ENCODE results near the gene AMMECR1L. TPM values are rescaled to one million over a fixed set of nuclear protein-coding genes. Genes with fewer than 3 reads are reported as not detected.

AMMECR1L gene
- total and polyA plus RNA-seq, 10 of the 15 experiments (the other 5 are each of a cell fraction or from before 2014, with no cell fraction given) = 2.7 to 12.1 (median 8.0) TPM

DNA sequence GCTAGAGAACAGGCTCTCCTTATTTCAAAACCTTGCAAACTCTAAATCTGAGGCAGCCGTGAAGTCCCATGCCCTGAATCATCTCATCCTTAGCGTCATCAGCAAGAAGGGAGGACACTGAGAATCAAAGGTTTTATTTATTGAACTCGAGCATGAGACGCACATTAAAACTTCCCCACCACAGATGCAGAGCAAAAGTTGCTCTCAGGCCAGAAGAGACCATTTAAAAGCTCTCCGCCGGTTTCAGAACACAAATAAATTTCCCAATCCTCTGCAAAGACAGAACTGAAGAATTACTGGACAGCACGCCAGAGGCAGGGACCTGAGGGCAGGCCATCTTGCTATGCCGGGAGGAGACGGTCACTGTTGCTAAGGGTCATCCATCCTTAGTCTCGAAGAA is 1.3 kb downstream of the AMMECR1L start:
- in situ Hi-C loops (cut with MboI) = no loop called here
- CTCF ChIA-PET = interaction anchor here (0.5 to 1.5 kb wide), 7 partner anchors 12 to 168 kb away, joined by 3 to 4 read pairs (median 4); partner anchors contain the start of gene SAP130
- RAD21 ChIA-PET (ENCODE audit: unreplicated experiment) = interaction anchor here (0.8 to 1.8 kb wide), 4 partner anchors 135 to 293 kb away, joined by 3 to 5 read pairs (median 3); partner anchors contain the start of genes SFT2D3 and UGGT1
- WGBS (ENCODE audit: insufficient coverage, insufficient replicate concordance, low lambda C conversion rate, missing lambda C conversion rate) = 48% methylated on average over 10 of the region's 10 CpGs
- H4K20me1 ChIP-seq (ENCODE audit: control insufficient read depth, insufficient read depth) = no peaks in the 10 kb centered on the region
- H3K4me2 ChIP-seq (ENCODE audit: control insufficient read depth, insufficient read depth) = peak overlapping the region; percentile 95
- H3K9me3 ChIP-seq (replicated peaks; ENCODE audit: control insufficient read depth, insufficient read depth, low read length) = no peaks in the 10 kb centered on the region
- SMC1A ChIA-PET (ENCODE audit: uncharacterized antibody, unreplicated experiment) = interaction anchor here (0.8 to 1.3 kb wide), 5 partner anchors 27 to 293 kb away, joined by 3 to 4 read pairs (median 3); no protein-coding TSS in a partner anchor
- BruUV-seq (replicated peaks) = no TSS peak
- TF ChIP-seq, protein P1, sequence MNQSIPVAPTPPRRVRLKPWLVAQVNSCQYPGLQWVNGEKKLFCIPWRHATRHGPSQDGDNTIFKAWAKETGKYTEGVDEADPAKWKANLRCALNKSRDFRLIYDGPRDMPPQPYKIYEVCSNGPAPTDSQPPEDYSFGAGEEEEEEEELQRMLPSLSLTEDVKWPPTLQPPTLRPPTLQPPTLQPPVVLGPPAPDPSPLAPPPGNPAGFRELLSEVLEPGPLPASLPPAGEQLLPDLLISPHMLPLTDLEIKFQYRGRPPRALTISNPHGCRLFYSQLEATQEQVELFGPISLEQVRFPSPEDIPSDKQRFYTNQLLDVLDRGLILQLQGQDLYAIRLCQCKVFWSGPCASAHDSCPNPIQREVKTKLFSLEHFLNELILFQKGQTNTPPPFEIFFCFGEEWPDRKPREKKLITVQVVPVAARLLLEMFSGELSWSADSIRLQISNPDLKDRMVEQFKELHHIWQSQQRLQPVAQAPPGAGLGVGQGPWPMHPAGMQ (IDR thresholded peaks at IDR 0.05; ENCODE audit: borderline replicate concordance) = no peak
- TF ChIP-seq IKZF1 (conservative IDR thresholded peaks at IDR 0.05) (no peak), CREB1 (IDR thresholded peaks at IDR 0.05; ENCODE audit: low read depth) (no peak), MYB (IDR thresholded peaks at IDR 0.05; ENCODE audit: borderline replicate concordance, low read depth, low read length) (no peak)
- TF ChIP-seq, protein P2, sequence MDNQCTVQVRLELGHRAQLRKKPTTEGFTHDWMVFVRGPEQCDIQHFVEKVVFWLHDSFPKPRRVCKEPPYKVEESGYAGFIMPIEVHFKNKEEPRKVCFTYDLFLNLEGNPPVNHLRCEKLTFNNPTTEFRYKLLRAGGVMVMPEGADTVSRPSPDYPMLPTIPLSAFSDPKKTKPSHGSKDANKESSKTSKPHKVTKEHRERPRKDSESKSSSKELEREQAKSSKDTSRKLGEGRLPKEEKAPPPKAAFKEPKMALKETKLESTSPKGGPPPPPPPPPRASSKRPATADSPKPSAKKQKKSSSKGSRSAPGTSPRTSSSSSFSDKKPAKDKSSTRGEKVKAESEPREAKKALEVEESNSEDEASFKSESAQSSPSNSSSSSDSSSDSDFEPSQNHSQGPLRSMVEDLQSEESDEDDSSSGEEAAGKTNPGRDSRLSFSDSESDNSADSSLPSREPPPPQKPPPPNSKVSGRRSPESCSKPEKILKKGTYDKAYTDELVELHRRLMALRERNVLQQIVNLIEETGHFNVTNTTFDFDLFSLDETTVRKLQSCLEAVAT (IDR thresholded peaks at IDR 0.05) = no peak
- TF ChIP-seq, protein P3, sequence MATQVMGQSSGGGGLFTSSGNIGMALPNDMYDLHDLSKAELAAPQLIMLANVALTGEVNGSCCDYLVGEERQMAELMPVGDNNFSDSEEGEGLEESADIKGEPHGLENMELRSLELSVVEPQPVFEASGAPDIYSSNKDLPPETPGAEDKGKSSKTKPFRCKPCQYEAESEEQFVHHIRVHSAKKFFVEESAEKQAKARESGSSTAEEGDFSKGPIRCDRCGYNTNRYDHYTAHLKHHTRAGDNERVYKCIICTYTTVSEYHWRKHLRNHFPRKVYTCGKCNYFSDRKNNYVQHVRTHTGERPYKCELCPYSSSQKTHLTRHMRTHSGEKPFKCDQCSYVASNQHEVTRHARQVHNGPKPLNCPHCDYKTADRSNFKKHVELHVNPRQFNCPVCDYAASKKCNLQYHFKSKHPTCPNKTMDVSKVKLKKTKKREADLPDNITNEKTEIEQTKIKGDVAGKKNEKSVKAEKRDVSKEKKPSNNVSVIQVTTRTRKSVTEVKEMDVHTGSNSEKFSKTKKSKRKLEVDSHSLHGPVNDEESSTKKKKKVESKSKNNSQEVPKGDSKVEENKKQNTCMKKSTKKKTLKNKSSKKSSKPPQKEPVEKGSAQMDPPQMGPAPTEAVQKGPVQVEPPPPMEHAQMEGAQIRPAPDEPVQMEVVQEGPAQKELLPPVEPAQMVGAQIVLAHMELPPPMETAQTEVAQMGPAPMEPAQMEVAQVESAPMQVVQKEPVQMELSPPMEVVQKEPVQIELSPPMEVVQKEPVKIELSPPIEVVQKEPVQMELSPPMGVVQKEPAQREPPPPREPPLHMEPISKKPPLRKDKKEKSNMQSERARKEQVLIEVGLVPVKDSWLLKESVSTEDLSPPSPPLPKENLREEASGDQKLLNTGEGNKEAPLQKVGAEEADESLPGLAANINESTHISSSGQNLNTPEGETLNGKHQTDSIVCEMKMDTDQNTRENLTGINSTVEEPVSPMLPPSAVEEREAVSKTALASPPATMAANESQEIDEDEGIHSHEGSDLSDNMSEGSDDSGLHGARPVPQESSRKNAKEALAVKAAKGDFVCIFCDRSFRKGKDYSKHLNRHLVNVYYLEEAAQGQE (IDR thresholded peaks at IDR 0.05; ENCODE audit: low read depth, low read length) = no peak
- peak overlapping the region; percentile 45 for H3K9ac ChIP-seq (ENCODE audit: control insufficient read depth, insufficient read depth, low read length)
- DNase-seq (ENCODE audit: low read depth, low spot score) = no peak
- ATAC-seq = no peak
- no peak overlapping the region for H3K27ac ChIP-seq (ENCODE audit: control insufficient read depth, insufficient read depth)
- H3K36me3 ChIP-seq (ENCODE audit: control insufficient read depth in 2 of 2, insufficient read depth in 2 of 2, low read length in 1 of 2) = no peaks in the 10 kb centered on the region; a peak in 2 of 4 replicates
- POLR2A ChIA-PET = interaction anchor here (0.5 to 1.1 kb wide), 2 partner anchors 76 to 79 kb away, joined by 3 to 8 read pairs; no protein-coding TSS in a partner anchor
- peaks cover 38% of the 10 kb centered on the region for H3K79me2 ChIP-seq (ENCODE audit: control insufficient read depth, insufficient read depth, low read length)
- no peak overlapping the region for H2AFZ ChIP-seq (ENCODE audit: control insufficient read depth, low read depth, low read length)
- intact Hi-C loops (cut with micrococcal nuclease; ENCODE audit: unreplicated experiment) = no loop called here
- FAIRE-seq = no peak
- no peaks in the 10 kb centered on the region for H3K27me3 ChIP-seq (replicated peaks in 1 of 2; ENCODE audit: control insufficient read depth in 2 of 2, insufficient read depth in 2 of 2, low read length in 1 of 2)
- peak overlapping the region; percentile 79 for H3K4me3 ChIP-seq
- H3K4me1 ChIP-seq (ENCODE audit: control insufficient read depth, insufficient read depth, low read length) = peaks cover 4% of the 10 kb centered on the region; the same call in 1 of the 2 replicates
